ENCODE measurements around the gene PLEKHM3.
"Not testable (repeated sequence)": the region's sequence is repeated elsewhere in the genome, so short reads cannot be mapped to it uniquely, and the experiment has no call there.

Gene PLEKHM3

GRCh38 chr2:207920721-207921120 is 104.6 kb downstream of the PLEKHM3 start:
- DNase-seq = no peak

DNA sequence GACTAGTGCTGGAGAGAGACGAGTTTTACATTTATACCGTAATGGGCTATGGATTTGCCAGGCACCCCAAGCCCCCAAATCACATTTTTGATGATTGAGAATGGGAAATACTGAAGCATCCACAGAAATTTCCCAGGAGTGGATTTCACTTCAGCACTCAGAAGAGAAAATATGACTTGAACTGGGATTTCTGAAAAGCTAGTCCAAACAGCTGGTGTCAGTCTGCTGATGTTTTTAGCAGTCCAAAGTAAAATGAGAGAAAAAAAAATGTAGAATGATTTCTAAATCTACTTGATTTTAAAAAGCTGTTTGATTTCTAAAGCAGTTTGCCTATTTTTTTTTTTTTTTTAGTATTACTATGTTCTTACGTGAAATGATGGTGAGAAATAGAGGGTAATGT is 105.0 kb downstream of the PLEKHM3 start:
- no peak for DNase-seq

- DNase-seq = no peak
Observed at GRCh38 chr2:207919164-207919919, 106.0 kb downstream of the PLEKHM3 start.

DNA sequence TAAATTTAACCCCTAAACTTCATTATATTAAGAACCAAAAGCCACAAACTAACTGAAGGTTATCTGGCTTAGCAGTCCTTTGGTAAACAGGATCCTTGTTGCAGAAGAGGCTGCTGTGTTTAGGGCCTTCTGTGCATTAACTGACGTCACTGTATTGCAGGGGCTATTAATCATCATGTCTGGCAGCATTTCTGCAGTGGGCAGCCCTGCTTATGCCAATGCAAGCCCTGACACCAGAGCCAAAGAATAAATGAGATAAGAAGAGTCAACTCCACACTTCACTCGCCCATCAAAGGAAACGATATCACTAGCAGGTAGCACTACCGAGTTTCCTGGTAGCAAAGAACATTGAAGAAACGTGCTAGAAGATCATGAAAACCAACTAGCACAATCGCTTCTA is 110.6 kb downstream of the PLEKHM3 start:
- no peak for DNase-seq

- no peak for DNase-seq
Observed at GRCh38 chr2:207913772-207914358, 111.5 kb downstream of the PLEKHM3 start.

DNA sequence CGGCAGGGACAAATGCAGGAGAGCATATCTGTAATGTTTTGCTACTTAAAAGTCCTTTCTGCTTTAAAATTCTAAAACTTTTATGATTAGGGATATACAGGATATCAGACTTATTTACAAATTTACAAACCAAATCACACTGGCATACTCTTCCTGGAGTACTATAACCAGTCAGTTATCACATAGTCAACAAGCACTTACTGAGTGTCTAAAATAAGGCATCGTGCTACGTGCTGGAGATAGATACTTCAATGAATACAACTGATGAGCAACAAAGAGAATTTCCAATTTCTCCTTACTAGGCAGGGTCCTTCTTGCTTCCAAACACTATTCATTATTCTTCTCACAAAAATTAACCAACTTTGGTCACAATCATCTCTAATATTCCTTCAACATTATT is 113.5 kb downstream of the PLEKHM3 start:
- DNase-seq = no peak

GRCh38 chr2:207911215-207911614 is 114.1 kb downstream of the PLEKHM3 start:
- no peak for DNase-seq

GRCh38 chr2:207906495-207906894 is 118.8 kb downstream of the PLEKHM3 start:
- DNase-seq = not testable (repeated sequence)

DNA sequence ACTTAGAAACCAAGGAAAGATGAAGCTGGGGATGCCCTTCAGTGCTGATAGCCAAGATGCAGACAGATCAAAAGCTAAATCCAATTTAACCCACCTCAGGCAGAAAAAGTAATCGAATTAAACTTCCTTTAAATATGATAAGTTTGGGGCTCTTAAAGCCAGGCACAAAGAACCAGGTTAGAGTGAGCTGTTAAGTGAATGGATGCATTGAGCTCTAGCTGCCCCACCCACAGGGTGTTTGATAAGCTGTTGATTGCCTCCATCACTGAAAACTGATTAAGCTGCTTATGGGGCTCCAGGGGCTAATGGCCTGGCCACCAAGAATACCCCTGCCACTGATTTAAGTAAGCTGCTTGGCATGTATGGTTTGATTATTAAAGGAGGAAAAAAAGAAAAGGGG is 119.8 kb downstream of the PLEKHM3 start:
- no peak for DNase-seq

- no peak for DNase-seq
Observed at GRCh38 chr2:207903236-207903635, 122.1 kb downstream of the PLEKHM3 start.

DNA sequence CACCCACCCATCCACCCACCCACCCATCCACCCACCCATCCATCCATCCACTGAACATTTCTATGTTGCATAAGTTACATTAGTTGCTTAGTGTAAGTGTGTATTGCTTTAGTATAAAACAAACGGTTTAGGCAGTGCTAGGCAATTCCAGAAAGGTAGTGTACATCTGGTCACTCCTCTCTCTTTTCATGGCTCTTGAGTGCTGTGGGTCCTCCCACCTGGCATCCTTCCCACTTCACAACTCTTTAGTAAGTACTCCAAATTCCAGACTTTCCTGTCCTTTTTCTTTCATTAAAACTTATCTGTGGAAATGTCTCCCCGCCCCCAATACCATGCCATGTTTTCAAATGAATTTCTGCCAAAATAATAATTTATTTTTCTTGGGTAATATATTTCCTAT is 122.5 kb downstream of the PLEKHM3 start:
- no peak for DNase-seq

- no peak for DNase-seq
Observed at GRCh38 chr2:207901829-207902228, 123.5 kb downstream of the PLEKHM3 start.

DNA sequence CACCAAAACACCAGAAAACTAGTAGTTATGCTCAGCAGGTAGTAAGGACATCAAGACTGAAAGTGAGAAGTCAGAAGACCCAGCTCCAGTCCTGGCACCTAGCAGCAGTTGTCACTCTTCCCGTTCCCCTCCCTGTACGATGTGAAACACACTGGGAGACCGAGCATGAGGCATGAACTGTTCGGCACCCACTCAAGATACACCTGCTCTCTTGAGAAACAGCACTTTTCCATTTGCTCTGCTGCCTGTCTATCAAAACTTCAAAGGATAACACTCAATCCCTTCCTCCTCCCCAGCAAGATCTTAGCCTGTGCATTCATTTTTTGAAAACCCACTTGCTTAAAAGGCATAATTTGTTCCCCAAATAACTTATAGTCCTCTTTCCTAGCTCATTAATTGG is 123.9 kb downstream of the PLEKHM3 start:
- no peak for DNase-seq

DNA sequence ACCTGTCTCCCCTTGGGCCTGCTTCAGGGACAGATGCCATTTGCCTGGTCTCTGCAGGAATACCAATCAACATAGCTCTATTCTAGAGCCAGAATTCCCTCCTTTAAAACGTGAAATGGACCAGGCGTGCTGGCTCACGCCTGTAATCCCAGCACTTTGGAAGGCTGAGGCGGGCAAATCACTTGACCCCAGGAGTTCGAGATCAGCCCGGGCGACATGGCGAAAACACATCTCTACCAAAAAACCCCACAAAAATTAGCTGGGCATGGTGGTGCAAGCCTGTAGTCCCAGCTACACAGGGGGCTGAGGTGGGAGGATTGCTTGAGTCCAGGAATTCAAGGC is 127.0 kb downstream of the PLEKHM3 start:
- no peak for DNase-seq

DNA sequence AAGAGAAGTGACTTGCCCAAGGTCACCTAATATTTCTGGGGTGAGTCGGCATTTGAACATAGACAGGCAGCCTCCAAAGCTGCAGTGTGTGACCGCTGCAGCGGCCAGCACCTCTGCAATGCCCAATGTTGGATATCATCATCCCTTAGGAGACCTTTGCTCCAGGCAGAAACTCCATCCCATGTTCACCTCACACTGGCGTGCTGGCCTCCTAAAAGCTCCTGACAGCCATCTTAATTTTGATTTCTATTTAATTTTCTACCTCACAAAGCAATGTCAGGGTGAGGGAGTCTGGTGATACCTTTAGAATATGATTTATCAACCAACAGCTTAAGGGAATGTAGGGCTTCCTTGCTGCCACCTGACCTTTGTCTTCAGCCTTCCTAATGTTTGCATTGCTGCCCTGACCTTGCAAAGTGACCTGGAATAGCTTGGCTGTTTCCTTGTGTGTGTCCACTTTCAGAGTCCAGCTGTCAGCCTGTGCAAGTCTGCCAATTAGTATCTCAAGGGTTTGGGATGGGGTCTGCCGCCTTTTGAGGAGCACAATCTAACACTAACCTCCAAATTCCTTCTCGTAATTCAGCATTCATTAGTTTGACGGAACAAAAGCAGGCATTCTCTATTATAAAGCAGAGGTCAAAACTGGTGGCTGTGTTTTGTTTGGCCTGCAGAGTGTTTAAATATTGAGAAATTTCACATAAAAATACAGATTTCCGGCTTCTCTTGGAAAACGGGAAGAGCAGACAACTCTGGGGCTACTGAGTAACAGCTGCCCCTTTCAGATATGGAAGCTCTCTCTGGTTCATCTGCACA is 127.6 kb downstream of the PLEKHM3 start:
- DNase-seq = no peak

DNA sequence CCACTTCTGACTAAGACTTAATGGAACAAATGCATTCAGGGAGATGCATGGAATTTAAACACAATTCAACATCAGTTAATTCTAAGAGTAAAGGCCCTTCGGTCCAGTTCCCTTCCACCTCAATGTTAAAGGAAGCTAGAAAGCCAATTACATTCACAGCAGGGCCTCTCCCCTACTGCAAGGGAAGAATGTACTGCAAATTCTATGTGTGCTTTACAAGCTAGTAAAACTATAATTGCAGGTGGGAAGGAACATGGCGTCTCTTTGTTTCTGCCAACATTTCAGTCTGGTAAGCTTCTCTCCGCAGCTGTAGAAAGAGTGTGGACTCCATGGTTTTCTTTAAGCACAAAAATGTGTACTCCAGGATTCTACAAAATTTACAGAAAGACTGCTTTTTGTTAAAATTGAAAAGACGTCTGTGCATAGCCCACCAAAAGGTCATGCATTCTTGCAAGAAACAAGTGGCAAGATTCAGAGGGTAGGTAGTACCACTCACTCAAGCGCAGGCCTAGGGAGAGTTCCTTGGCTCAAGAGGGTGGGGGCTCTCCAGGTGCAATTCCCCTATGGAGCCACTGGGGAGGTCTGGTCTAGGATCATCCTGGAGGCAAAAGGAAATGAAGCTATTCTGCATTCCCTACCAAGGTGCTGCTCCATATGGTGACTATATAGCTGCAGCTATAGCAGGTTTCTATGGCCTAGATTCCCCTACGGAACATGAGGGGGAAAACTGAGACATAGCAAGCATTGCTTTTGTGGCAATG is 128.6 kb downstream of the PLEKHM3 start:
- DNase-seq = no peak

- DNase-seq = no peak
Observed at GRCh38 chr2:207895274-207895860, 130.0 kb downstream of the PLEKHM3 start.

DNA sequence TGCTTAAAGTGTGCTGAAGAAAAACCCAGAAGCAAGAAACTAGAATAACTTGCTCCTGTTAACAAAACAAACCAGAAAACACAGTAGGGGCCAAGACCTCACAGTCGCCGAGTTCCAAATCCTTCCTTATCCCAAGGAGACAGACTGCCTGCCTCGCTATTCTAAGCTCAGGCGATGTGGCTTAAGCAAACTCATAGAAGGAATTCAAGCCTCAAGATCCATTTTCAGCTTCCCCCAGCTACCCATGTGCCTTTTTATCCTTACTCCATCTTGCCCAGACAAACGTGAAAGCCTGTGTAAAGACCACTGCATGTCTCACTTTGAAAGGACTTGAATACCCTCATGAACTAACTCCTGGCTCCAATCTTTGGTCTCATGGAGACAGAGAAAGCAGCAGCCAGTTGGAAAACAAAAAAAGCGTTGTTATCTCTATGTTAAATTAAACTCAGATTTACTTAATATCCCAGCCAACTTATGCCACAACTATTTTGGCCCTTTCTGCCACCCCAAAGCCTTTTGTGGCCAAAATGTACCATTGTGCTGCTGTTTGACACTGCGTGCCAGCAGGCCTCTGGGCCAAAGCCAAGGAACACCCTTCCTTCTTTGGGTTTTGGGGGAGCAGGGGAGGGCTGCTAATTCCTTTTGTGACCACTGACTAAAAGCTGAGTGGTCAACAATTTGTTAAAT is 132.5 kb downstream of the PLEKHM3 start:
- no peak for DNase-seq

GRCh38 chr2:207891086-207891844 is 134.1 kb downstream of the PLEKHM3 start:
- DNase-seq = no peak

- DNase-seq = no peak
Observed at GRCh38 chr2:207887500-207887899, 137.8 kb downstream of the PLEKHM3 start.

- no peak for DNase-seq
Observed at GRCh38 chr2:207885010-207885409, 140.3 kb downstream of the PLEKHM3 start.

DNA sequence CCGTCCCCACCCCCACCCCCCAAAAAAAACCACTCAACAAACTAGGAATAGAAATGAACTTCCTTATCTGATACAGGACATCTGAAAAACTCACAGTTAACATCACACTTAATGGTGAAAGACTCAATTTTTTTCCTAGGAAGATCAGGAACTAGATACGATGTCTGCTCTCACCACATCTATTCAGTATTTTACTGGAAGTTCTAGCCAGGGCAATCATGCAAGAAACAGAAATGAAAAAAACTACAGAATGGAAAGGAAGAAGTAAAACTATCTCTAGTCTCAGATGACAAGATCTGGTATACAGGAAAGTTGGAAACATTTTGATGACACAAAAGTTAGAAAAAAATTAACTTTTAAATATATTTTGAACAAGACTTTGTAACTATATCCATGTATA is 141.2 kb downstream of the PLEKHM3 start:
- DNase-seq = no peak

All from stimulated activated CD4-positive, alpha-beta T cell treated with anti-CD3 and anti-CD28 coated beads, Interleukin-15, amount 100 ng/mL, for 24 hours (primary cell).